GM12891 (cell line): ENCODE results near the gene ARMH1.
A peak's percentile ranks its signal among the peaks of the same experiment; 100 is the strongest.

Source experiments
- DNase-seq: peaks from one replicate; pipeline ENCODE4 v3.0.0; 2011; ENCODE audit warnings: low spot score; ENCODE audit not compliant: insufficient read length
- FAIRE-seq: peaks from 2 replicates; lab custom pipeline; 2011; peaks lifted over from hg19 to GRCh38; lab: Jason Lieb, UNC
- PAX5 ChIP-seq: IDR thresholded peaks from 2 replicates; pipeline ENCODE4 v1.6.1; 2011; ENCODE audit warnings: low read length, moderate library complexity, mild to moderate bottlenecking; ENCODE audit not compliant: insufficient read depth, severe bottlenecking
- POLR2A ChIP-seq: IDR thresholded peaks from 2 replicates; pipeline ENCODE4 v1.6.1; 2011; ENCODE audit warnings: low read depth, low read length, control low read depth
- POLR2AphosphoS5 ChIP-seq: IDR thresholded peaks from 2 replicates; pipeline ENCODE4 v1.6.1; 2011; ENCODE audit warnings: low read depth, low read length, control low read depth
- POU2F2 ChIP-seq: IDR thresholded peaks from 2 replicates; pipeline ENCODE4 v1.6.1; 2011; ENCODE audit warnings: low read depth, mild to moderate bottlenecking, control low read depth, low read length, moderate library complexity
- SPI1 ChIP-seq: IDR thresholded peaks from 2 replicates; pipeline ENCODE4 v1.6.1; 2011; ENCODE audit warnings: low read depth, low read length, control low read depth
- TAF1 ChIP-seq: IDR thresholded peaks from 2 replicates; pipeline ENCODE4 v1.6.1; 2011; ENCODE audit warnings: low read depth, low read length, control low read depth

Gene ARMH1

DNA sequence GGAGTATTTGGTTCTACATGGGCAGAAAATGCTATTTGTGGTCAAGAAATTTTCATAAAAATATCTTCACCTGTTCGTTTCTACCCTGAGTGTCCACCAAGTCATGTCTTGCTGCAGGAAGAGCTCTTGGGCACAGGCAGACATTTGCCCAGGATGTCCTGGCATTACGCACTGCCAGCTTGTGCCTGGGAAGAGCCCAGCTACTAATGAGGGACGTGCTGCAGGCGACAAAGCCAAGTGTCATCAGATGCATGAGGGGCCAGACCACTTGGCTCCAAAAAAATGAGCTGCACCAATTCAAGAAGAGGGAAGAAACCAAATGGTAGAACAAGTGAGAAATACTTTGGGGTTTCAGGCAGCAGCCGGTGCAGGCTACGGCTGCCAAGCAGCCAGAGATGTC, 43.6 kb downstream of the ARMH1 start:
- TF ChIP-seq POLR2AphosphoS5, result no peak
- TF ChIP-seq SPI1, result no peak
- no peak for TF ChIP-seq PAX5
- no peak for TF ChIP-seq POLR2A
- TF ChIP-seq POU2F2, result no peak
- no peak for TF ChIP-seq TAF1
- FAIRE-seq (no peak), DNase-seq (no peak)

DNA sequence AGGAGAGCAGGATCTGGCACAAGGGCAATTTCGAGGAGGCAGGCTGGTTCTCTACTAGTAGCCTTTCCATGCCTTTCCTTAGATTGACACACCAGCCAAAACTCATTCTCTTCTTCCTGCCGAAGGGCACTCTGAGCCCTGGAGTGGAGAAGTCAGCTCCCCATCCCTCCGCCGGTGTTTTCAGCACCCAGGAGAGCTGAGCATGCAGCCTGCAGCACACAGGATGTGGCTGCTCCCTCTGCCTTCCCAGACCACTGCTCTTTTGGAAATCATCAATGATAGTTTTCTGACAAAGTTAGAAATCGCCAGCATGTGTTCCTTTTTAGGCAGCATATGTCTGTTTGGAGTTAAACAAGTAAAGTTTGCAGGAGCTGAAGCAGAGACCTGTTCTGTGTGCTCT, 44.8 kb downstream of the ARMH1 start:
- FAIRE-seq (peak; percentile 67), DNase-seq (no peak)
- no peak for TF ChIP-seq PAX5
- TF ChIP-seq POU2F2, result no peak
- no peak for TF ChIP-seq POLR2A
- no peak for TF ChIP-seq TAF1
- TF ChIP-seq POLR2AphosphoS5, result no peak
- no peak for TF ChIP-seq SPI1

DNA sequence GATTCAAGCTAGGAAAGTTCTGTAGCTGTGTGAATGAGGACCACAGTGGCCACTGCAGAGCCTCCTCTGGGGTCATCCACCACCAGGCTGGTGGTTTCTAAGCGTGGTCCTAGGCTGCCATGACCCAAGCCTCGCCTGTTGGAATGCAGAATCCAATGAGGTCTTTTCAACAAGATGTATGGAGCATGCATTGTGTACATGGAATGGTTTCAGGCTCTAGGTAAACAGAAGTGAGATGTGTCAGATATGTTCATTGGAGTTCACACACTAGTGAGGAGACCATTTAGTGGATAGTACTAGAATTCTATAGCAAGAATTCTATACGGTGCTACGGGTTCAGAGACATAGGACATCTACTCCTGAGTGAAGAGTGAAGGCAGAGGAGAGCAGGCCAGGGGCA, 45.8 kb downstream of the ARMH1 start:
- TF ChIP-seq TAF1 (no peak), POU2F2 (no peak), SPI1 (no peak), POLR2A (no peak), POLR2AphosphoS5 (no peak), PAX5 (no peak)
- no peak for FAIRE-seq

DNA sequence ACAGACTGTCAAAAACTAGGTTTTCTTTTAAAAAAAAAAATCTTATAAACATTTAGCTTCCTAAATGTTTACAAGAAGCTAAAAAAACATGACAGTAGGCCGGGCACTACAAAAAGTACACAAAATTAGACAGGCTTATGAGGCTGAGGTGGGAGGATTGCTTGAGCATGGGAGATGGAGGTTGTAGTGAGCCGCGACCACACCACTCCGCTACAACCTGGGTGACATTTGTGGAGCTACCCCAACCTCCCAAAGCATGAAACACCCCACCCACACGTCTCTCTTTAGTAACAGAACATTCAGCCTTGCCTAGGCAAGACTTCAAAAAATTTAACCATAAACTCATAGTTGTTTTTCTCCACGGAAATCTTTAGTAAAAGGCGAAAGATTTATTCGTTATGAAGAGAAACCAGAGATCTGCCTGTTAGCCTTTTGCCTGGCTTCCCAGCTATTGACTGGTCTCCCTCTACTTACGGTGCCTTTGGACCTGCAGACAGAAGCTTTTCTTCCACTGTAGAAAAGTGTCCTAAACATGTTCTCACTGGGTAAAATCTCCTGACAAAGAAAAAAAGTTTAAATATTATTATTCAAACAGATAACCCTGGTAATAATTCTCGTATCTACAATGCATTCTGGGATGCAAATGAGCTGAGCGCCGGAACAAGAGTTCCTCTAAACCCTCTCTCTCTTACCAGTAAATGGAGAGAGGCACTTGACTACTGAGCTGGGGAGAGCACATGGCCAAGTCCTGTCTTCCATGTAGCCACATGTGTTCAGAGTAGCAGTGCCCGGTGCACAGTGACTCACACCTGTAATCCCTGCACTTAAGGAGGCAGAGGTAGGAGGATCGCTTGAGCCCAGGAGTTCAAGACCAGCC, 47.2 kb downstream of the ARMH1 start:
- FAIRE-seq (peak; percentile 92), DNase-seq (peak; percentile 56)
- TF ChIP-seq POU2F2, result peak; percentile 100
- peak; percentile 46 for TF ChIP-seq SPI1
- TF ChIP-seq POLR2AphosphoS5, result peak; percentile 100
- TF ChIP-seq PAX5, result peak; percentile 75
- TF ChIP-seq TAF1, result peak; percentile 93
- TF ChIP-seq POLR2A, result peak; percentile 100

More for the DNA sequence above, 45.8 kb downstream of the ARMH1 start:
- no peak for DNase-seq

DNA sequence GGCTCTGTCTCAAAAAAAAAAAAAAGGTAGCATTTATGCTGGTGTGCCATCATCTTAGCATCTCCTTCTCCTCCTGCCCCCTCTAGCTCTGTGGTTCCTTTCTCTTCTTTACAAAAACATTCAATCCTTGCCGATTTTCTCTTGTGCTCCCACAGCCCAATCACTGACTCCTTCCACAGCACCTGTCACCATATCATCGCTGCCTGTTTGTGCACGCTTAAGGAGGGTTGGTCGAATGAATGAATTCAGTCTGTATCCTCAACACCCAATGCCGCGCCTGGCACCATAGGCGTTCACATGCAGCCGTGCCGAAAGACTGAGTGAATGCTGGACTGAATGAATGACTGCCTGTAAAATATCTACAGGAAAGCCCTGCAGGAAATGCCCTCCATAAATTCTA, 48.5 kb downstream of the ARMH1 start:
- FAIRE-seq, result no peak
- no peak for TF ChIP-seq POLR2A
- TF ChIP-seq SPI1, result no peak
- TF ChIP-seq POU2F2, result no peak
- no peak for TF ChIP-seq POLR2AphosphoS5
- no peak for TF ChIP-seq TAF1
- TF ChIP-seq PAX5, result no peak
- no peak for DNase-seq

DNA sequence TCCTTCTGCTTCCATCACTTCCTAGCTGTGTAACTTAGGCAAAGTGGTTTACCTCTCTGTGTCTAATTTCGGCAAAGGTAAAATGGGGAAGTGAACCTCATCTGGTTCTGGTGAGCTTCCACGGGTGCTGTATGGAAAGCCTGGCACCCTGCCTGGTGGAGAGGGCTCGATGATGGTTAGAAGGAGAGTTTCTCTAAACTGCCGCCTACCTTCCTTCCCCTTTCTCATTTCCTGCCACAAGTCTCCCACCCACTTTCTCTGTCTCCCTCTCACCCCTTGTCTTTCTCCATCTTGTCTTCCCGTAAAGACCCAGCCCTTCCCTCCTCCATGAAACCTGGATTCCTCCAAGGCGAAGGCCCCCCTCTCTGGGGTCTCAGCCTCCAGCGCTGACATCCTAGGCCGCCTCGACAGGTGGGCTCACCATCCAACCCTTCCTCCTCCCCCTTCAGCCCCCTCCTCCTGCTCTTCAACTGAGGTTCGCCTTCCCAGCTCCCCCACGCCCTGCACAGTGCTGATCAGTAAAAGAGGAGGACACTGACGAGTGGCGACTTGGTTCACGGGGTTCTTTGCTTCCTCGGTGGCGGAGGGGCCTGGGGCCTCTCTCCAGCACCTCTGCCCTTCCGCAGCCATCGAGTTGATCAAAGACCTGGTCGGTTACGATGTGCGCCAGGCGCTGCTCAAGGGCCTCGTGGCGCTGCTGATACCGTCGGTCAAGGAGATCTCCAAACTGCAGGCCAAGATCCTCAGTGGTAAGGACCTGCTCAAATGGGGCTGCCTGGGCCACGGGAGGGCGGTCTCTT, 49.2 kb downstream of the ARMH1 start:
- TF ChIP-seq POLR2AphosphoS5 (0 out of 2 replicates have a peak, but pooled peaks have one; percentile 20), POLR2A (no peak), TAF1 (no peak; the same call in 1 of the 2 replicates), SPI1 (peak; percentile 99), PAX5 (no peak), POU2F2 (peak; percentile 65; the same call in 1 of the 2 replicates)
- peak; percentile 95 for FAIRE-seq
- DNase-seq, result peak; percentile 62

DNA sequence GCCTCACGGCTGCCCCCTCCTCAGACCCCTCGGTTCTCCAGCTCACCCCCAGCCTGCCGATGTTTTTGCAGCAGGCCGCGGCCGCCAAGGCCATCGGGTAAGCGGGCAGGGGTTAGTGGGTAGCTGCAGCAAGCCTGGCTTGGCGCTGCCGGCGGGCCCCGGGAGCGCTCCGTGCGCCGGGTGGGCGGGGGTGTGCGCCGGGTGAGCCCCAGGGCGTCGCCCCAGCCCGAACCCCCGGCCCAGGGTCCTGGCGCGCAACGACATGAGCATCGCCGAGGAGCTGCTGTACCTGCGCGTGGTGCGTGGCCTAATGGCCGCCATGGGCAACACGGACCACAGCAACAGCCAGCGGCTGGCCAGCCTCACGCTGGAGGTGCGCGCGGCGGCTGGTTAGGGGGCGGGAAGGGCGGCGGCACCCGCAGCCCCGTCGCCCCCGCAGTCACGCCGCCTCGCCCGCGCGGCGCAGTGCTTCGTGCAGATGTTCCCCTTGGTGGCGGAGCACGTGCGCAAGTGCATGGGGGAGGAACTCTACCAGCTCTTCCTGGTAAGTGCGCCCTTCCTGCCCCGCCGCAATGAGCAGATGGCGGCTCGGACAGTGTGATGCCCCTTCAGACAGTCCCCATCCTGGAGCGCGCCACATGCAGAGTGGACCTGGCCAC, 49.9 kb downstream of the ARMH1 start:
- no peak for TF ChIP-seq POLR2A
- TF ChIP-seq SPI1, result no peak
- no peak for TF ChIP-seq POU2F2
- no peak for TF ChIP-seq PAX5
- TF ChIP-seq POLR2AphosphoS5, result no peak
- TF ChIP-seq TAF1, result no peak
- DNase-seq (no peak), FAIRE-seq (no peak)

DNA sequence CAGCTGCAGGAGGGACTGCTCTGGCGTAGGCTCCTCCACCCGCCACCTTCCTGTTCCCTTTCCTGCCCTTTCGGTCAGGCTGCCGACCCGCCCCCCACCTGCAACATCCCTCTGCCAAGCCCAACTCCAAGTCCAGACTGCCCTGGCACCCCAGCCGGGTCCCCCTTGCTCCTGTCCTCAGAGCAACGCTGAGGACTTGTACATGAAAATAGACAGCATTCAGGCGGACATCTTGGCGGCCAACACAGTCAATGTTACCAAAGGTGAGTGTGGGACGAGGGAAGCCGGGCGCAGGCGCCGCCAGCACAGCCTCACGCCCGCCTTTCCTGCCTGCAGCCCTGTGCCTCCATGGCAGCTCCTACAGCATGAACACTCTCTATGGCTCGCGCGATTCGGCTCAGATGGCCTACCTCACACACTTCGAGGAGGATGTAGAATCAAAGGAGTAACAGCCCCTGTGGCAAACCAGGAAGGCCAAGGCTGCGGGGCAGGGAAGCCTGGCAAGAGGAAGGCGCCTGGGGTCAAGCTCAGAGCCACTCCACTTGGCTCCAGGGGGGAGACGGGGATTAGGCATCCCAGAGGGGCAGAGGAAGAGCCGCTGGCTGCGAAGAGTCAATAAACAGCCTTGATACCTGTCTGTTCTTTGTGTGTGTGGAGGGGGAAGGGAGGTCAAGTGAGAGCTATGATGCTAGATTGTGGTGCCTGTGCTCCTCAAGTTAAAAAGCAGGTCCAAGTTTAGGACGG, 50.6 kb downstream of the ARMH1 start:
- TF ChIP-seq POU2F2 (no peak), POLR2A (no peak), POLR2AphosphoS5 (no peak), PAX5 (no peak), TAF1 (no peak), SPI1 (no peak)
- FAIRE-seq, result no peak
- DNase-seq, result no peak
